Activated T-cell treated with anti-CD3 and anti-CD28 coated beads, Interleukin-2, amount 50 U/mL, for 4 hours (primary cell): ENCODE measurements around the gene CRCP. TPM values are rescaled to one million over a fixed set of nuclear protein-coding genes. Genes with fewer than 3 reads are reported as not detected.

Experiments used
- ATAC-seq, 2 donors: fragments of 200-7000 bp; cut with Tn5 transposase; one replicate each; pipeline ENCODE4 v1.10.0; 2021
- DNase-seq: peaks from one replicate; pipeline ENCODE4 v3.0.0-alpha.2; 2020
- H3K27me3 Mint-ChIP-seq: one replicate; pipeline ENCODE4 v1.8.0; 2021; ENCODE audit warnings: low read depth, mixed read lengths
- H3K36me3 Mint-ChIP-seq: one replicate; pipeline ENCODE4 v1.8.0; 2022; ENCODE audit warnings: mixed read lengths; ENCODE audit not compliant: insufficient read depth
- H3K4me1 Mint-ChIP-seq: one replicate; pipeline ENCODE4 v1.8.0; 2021; ENCODE audit warnings: low read depth, mixed read lengths
- H3K4me3 Mint-ChIP-seq: one replicate; pipeline ENCODE4 v1.8.0; 2021; ENCODE audit warnings: mild to moderate bottlenecking, moderate library complexity, mixed read lengths
- H3K9me3 Mint-ChIP-seq: one replicate; pipeline ENCODE4 v1.8.0; 2021; ENCODE audit warnings: mixed read lengths
- total RNA-seq, 3 donors: library from RNA; stranded (reverse); gene quantifications; one replicate each; pipeline ENCODE4 v1.2.1, GENCODE V29; 2021

CRCP gene
- total RNA-seq, 3 donors from 2014 or later: 41.9 to 48.0 (median 47.6) TPM

GRCh38 chr7:66182920-66183319, 68.3 kb downstream of the CRCP start:
- DNase-seq (no peak), ATAC-seq (no peak)
- H3K4me1 Mint-ChIP-seq: no peaks in the 10 kb centered on the region
- peaks cover 3% of the 10 kb centered on the region for H3K27me3 Mint-ChIP-seq
- H3K9me3 Mint-ChIP-seq: no peaks in the 10 kb centered on the region
- no peaks in the 10 kb centered on the region for H3K36me3 Mint-ChIP-seq
- no peak overlapping the region for H3K4me3 Mint-ChIP-seq

GRCh38 chr7:66183700-66184099, 69.1 kb downstream of the CRCP start:
- Mint-ChIP-seq H3K36me3 (no peaks in the 10 kb centered on the region), H3K4me1 (no peaks in the 10 kb centered on the region), H3K9me3 (no peaks in the 10 kb centered on the region), H3K4me3 (no peak overlapping the region), H3K27me3 (peaks cover 5% of the 10 kb centered on the region)
- DNase-seq (no peak), ATAC-seq (no peak)

- H3K4me3 Mint-ChIP-seq: no peak overlapping the region
- no peaks in the 10 kb centered on the region for H3K4me1 Mint-ChIP-seq
- no peaks in the 10 kb centered on the region for H3K36me3 Mint-ChIP-seq
- no peaks in the 10 kb centered on the region for H3K9me3 Mint-ChIP-seq
- DNase-seq (no peak), ATAC-seq (no peak)
- H3K27me3 Mint-ChIP-seq: peaks cover 9% of the 10 kb centered on the region
These were observed 71.1 kb downstream of the CRCP start for GRCh38 chr7:66185680-66186187.

GRCh38 chr7:66186991-66187390, 72.3 kb downstream of the CRCP start:
- Mint-ChIP-seq H3K4me3 (no peak overlapping the region), H3K9me3 (no peaks in the 10 kb centered on the region), H3K4me1 (no peaks in the 10 kb centered on the region), H3K27me3 (peaks cover 9% of the 10 kb centered on the region), H3K36me3 (no peaks in the 10 kb centered on the region)
- no peak for ATAC-seq
- DNase-seq: no peak

- Mint-ChIP-seq H3K36me3 (no peaks in the 10 kb centered on the region), H3K9me3 (no peaks in the 10 kb centered on the region)
- ATAC-seq: no peak
These were observed 73.3 kb downstream of the CRCP start for GRCh38 chr7:66187905-66188304.

DNA sequence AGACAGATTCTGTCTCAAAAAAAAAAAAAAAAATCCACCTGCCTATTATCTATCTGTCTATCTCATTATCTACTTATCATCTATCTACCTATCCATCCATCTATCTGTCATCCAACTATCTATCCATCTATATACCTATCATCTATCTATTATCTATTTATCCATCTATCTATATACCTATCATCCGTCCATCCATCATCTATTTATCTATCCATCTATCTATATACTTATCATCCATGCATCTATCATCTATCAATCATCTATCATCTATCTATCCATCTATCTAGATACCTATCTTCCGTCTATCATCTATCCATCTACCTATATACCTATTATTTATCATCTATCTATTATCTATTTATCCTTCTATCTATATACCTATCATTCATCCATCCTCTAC, 74.0 kb downstream of the CRCP start:
- Mint-ChIP-seq H3K4me3 (no peak overlapping the region), H3K36me3 (no peaks in the 10 kb centered on the region), H3K9me3 (no peaks in the 10 kb centered on the region), H3K4me1 (no peaks in the 10 kb centered on the region), H3K27me3 (peaks cover 9% of the 10 kb centered on the region)
- no peak for DNase-seq
- no peak for ATAC-seq

More at GRCh38 chr7:66187905-66188304, 73.3 kb downstream of the CRCP start:
- Mint-ChIP-seq H3K27me3 (peaks cover 9% of the 10 kb centered on the region), H3K4me3 (no peak overlapping the region), H3K4me1 (no peaks in the 10 kb centered on the region)
- DNase-seq: no peak

DNA sequence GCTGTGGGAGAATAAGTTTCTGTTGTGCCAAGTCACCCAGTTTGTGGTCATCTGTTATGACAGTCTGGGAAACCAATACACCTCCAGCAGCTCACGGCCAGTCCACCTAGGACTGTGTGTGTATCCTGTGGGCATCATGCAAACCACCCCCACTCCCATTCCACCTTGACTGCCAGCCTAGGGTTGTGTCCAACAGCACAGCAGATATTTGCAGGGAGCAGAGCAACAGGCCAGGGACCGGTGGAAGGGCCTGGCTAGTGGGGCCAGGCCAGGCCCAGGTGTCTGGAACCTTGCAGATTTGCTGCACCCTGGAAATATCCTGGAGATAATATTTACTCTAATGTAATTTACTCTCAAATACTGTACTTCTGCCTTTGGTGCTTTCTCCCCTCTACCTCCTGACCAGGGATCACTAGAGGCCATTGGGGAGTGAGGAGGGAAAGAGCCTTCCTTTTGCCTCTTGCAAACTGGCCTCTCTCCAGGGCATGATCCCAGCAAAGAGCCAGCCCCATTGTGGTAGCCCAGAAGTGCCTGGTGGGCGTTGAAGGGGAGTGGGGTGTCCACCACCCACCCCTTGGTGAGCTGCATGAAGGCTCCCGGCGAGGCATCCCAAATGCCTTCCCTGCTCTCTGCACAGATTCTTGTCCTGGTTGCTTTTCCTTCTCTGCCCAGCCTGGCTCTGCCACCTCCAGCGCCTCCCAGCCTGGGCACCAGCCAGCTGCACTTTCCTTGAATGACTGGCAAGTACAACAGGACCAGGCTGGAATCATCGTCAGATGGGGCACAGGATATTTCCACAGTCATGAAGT, 75.3 kb downstream of the CRCP start:
- ATAC-seq: no peak
- Mint-ChIP-seq H3K27me3 (peaks cover 9% of the 10 kb centered on the region), H3K36me3 (no peaks in the 10 kb centered on the region), H3K9me3 (no peaks in the 10 kb centered on the region), H3K4me1 (no peaks in the 10 kb centered on the region), H3K4me3 (no peak overlapping the region)
- no peak for DNase-seq

DNA sequence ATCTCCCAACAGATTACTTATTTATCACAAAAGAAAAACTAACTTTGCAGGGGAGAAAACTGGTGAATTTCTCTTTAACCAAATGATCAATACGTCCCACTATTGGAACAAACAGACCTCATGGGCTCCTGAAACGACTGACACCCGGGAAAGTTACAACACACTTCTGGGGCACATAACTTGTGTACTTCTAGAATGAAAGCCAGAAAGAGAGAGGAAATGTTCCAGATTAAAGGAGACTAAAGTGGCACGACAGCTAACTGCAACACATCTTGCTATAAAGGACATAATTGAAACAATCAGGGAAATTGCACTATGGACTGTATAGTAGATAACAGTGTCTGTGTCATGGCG, 75.8 kb downstream of the CRCP start:
- Mint-ChIP-seq H3K27me3 (peaks cover 9% of the 10 kb centered on the region), H3K9me3 (no peaks in the 10 kb centered on the region), H3K4me1 (no peaks in the 10 kb centered on the region), H3K36me3 (no peaks in the 10 kb centered on the region), H3K4me3 (no peak overlapping the region)
- ATAC-seq: no peak
- DNase-seq: no peak

DNA sequence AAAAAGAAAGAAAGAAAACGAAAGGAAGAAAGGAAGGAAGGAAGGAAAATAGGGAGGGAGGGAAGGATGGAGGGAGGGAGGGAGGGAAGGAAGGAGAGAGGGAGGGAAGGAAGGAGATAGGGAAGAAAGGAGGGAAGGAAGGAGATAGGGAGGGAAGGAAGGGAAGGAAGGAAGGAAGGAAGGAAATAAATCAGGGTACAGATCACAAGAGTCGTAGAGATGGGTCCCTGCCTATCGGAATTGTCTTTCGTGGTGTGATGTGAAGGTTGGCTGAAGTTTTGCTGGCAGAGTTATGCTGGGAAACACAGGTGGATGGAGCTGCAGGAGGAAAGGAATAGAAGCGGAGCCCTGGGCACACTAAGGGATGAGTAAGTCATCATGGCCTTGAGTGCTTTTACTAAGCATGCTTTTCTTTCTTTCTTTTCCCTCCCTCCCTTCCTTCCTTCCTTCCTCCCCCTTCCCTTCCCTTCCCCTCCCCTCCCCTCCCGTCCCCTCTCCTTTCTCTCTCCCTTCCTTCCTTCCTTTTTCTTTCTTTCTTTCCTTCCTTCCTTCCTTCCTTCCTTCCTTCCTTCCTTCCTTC, 78.6 kb downstream of the CRCP start:
- DNase-seq: no peak
- Mint-ChIP-seq H3K27me3 (peaks cover 6% of the 10 kb centered on the region), H3K4me3 (no peak overlapping the region), H3K36me3 (no peaks in the 10 kb centered on the region), H3K4me1 (no peaks in the 10 kb centered on the region), H3K9me3 (no peaks in the 10 kb centered on the region)
- no peak for ATAC-seq

DNA sequence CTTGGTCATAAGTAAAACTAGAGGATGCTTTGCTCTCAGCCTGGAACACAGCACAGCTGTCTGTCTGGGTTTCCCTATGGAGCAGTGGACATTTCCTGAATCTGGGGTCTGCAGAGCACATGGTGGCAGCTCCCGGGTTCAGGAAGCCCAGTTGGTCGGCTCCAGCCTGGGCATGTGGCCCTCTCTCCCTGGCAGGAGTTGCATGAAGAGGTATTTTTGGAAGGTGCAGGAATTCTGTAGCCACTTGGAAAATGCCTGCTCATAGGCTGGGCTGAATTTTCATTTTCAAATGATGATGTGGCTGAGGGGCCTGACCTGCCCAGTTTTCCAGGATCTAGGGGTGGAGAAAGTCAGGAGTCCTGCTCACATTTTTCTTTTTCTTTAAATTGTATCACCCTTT, 83.8 kb downstream of the CRCP start:
- Mint-ChIP-seq H3K4me1 (peaks cover 7% of the 10 kb centered on the region), H3K36me3 (no peaks in the 10 kb centered on the region), H3K27me3 (peaks cover 12% of the 10 kb centered on the region), H3K4me3 (no peak overlapping the region), H3K9me3 (no peaks in the 10 kb centered on the region)
- ATAC-seq (no peak), DNase-seq (no peak)

- ATAC-seq (no peak), DNase-seq (no peak)
- Mint-ChIP-seq H3K4me1 (peaks cover 7% of the 10 kb centered on the region), H3K36me3 (no peaks in the 10 kb centered on the region), H3K27me3 (peaks cover 12% of the 10 kb centered on the region), H3K4me3 (no peak overlapping the region), H3K9me3 (no peaks in the 10 kb centered on the region)
These were observed 84.3 kb downstream of the CRCP start for GRCh38 chr7:66198956-66199355.

DNA sequence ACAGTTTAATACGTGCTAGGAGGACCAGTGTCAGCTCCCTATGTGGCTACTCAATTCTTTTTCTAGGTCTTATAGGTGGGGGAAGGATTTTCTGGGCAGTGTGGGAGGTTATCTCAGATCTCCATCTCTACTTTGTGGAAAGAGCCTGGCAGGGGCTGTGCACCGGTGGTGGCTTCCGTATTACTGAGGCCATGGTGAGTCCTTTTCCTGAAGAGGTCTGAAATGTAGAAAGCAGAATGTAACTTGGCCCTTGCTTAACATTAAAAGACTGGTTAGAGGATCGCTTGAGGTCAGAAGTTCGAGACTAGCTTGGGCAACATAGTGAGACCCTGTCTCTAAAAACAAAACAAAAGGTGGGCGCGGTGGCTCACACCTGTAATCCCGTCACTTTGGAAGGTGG, 87.8 kb downstream of the CRCP start:
- Mint-ChIP-seq H3K9me3 (no peaks in the 10 kb centered on the region), H3K4me1 (peaks cover 26% of the 10 kb centered on the region), H3K36me3 (no peaks in the 10 kb centered on the region), H3K4me3 (no peak overlapping the region), H3K27me3 (peaks cover 22% of the 10 kb centered on the region)
- ATAC-seq (no peak), DNase-seq (no peak)
